ENCODE measurements around the gene NEXMIF.
"Not testable (repeated sequence)": the region's sequence is repeated elsewhere in the genome, so short reads cannot be mapped to it uniquely, and the experiment has no call there.

The NEXMIF gene

GRCh38 chrX:74788545-74789086, 136.6 kb downstream of the NEXMIF start:
- DNase-seq = no peak

GRCh38 chrX:74784629-74785028, 140.6 kb downstream of the NEXMIF start:
- no peak for DNase-seq

GRCh38 chrX:74781507-74782034, 143.7 kb downstream of the NEXMIF start:
- DNase-seq = no peak

GRCh38 chrX:74779175-74779574, 146.1 kb downstream of the NEXMIF start:
- DNase-seq = no peak

- DNase-seq = no peak
Observed at GRCh38 chrX:74774988-74775387, 150.3 kb downstream of the NEXMIF start.

- no peak for DNase-seq
Observed at GRCh38 chrX:74736450-74736849, 188.8 kb downstream of the NEXMIF start.

GRCh38 chrX:74705269-74705668, 220.0 kb downstream of the NEXMIF start:
- no peak for DNase-seq

GRCh38 chrX:74701343-74701742, 223.9 kb downstream of the NEXMIF start:
- not testable (repeated sequence) for DNase-seq

- DNase-seq = no peak
Observed at GRCh38 chrX:74684466-74684865, 240.8 kb downstream of the NEXMIF start.

Measured in activated naive CD4-positive, alpha-beta T cell (primary cell).